ENCODE data around the gene AHRR.

The AHRR gene

DNA sequence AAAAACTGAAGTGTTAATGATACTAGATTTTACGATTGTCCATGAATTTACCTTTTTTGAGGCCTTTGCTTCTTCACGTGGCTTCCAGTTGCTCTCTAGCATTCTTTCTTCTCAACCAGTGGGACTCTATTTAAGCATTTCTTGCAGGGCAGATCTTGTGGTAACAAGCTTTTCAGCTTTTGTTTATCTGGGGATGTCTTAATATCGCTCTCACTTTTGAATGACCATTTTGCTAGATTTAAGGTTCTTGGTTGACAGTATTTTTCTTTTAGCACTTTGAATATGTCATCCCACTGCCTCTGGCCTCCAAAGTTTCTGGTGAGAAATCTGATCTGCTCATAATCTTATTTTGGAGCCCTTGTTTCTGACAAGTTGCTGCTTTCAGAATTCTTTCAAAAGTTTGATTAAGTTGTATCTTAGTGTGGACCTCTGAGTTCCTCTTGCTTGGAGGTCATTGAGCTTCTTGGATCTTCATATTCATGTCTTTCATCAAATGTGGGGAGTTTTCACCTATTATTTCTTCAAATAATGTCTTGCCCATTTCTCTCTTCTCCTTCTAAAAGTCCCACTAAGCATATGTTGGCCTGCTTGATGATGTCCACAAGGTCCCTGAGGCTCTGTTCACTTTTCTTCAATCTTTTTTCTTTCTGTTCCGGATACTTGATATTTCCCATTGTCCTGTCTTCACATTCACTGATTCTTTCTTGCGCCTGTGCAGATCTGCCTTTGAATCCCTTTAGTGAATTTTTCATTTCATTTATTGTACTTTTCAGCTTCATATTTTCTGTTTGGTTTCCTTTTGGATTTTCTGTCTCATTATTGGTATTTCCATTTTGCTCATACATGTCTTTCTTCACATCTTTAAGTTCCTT lies 130.3 kb downstream of the AHRR start:
- H3K4me3 ChIP-seq (ENCODE audit: low read depth, low read length): no peak overlapping the region
- no peak for DNase-seq (ENCODE audit: low read depth)
- no peak for TF ChIP-seq CTCF (IDR thresholded peaks at IDR 0.05; ENCODE audit: insufficient read depth, low read depth, low read length, missing control alignments)

GRCh38 chr5:452978-453710 lies 131.6 kb downstream of the AHRR start:
- no peak overlapping the region for H3K4me3 ChIP-seq (ENCODE audit: low read depth, low read length)
- TF ChIP-seq CTCF (IDR thresholded peaks at IDR 0.05; ENCODE audit: insufficient read depth, low read depth, low read length, missing control alignments): no peak
- no peak for DNase-seq (ENCODE audit: low read depth)

GRCh38 chr5:453725-454481 lies 132.4 kb downstream of the AHRR start:
- no peak for TF ChIP-seq CTCF (IDR thresholded peaks at IDR 0.05; ENCODE audit: insufficient read depth, low read depth, low read length, missing control alignments)
- DNase-seq (ENCODE audit: low read depth): no peak
- H3K4me3 ChIP-seq (ENCODE audit: low read depth, low read length): no peak overlapping the region

DNA sequence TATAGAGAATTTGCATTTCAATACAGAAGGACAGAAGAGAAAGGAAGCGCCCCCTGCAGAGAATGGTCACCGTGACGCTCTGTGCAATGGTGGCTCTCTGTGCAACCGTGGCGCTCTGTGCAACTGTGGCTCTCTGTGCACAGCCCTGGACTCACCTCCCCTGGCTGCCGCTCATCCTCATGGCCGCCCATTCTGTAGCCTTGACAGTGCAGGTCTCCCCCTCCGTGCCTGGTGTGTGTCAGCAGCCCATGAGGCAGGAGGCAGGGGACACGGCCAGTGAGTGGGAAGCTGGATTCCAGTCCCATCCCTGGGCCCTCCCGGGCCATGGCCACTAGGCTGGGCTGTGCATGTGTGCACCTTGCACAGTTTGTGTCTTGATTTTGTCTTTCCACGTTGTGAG lies 133.4 kb downstream of the AHRR start:
- no peak for DNase-seq (ENCODE audit: low read depth)
- no peak for TF ChIP-seq CTCF (IDR thresholded peaks at IDR 0.05; ENCODE audit: insufficient read depth, low read depth, low read length, missing control alignments)
- no peak overlapping the region for H3K4me3 ChIP-seq (ENCODE audit: low read depth, low read length)

- H3K4me3 ChIP-seq (ENCODE audit: low read depth, low read length): no peak overlapping the region
- DNase-seq (ENCODE audit: low read depth): no peak
- TF ChIP-seq CTCF (IDR thresholded peaks at IDR 0.05; ENCODE audit: insufficient read depth, low read depth, low read length, missing control alignments): no peak
Measured at GRCh38 chr5:455806-456205, 134.3 kb downstream of the AHRR start.

DNA sequence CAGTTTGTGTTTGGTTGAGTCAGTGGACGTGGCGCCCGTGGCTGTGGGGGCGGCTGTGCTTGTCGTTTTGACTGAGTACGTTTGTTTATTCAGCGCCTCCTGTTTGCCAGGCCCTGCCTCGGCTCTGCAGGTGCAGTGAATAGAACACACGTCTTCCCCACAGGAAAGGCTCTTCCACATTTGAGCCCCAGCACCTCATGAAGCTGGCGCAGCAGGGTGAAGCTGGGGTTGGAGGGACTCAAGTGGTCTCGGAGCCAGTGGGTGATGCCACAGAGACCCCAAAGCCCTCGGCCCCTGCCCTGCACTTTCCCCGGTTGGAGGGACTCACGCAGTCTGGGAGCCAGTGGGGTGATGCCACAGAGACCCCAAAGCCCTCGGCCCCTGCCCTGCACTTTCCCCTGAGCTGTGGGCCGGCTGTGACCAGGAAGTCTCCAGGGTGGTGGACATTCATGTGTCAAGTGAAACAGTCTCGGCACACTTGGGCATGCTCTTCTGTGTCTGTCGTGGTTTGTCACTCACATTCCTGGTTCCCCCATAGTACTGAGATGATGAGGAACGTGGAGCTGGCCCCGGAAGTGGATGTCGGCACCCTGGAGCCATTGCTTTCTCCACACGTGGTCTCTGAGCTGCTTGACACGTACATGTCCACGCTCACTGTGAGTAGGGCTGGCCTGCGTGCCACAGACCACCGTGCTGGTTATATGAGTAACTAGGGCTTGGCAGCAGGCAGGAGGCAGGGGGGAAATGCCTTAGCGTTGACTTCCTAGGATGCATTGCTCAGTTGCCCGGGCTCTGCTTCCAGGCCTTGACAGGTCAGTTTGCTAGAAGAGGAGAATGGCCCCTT lies 135.1 kb downstream of the AHRR start:
- no peak overlapping the region for H3K4me3 ChIP-seq (ENCODE audit: low read depth, low read length)
- DNase-seq (ENCODE audit: low read depth): no peak
- no peak for TF ChIP-seq CTCF (IDR thresholded peaks at IDR 0.05; ENCODE audit: insufficient read depth, low read depth, low read length, missing control alignments)
